ENCODE data around the gene CHST14. TPM values are rescaled to one million over a fixed set of nuclear protein-coding genes. Genes with fewer than 3 reads are reported as not detected.
A peak's percentile ranks its signal among the peaks of the same experiment; 100 is the strongest.

Gene CHST14
- total RNA-seq, 1 experiment from 2014 or later = 5.8 TPM

GRCh38 chr15:40441565-40442531 is 28.9 kb upstream of the CHST14 start:
- BruUV-seq (replicated peaks) = no TSS peak
- H3K4me1 Mint-ChIP-seq (ENCODE audit: insufficient read depth, unreplicated experiment) = peaks cover 34% of the 10 kb centered on the region
- intact Hi-C loops (cut with micrococcal nuclease) = loop anchor here (2.0 to 10.0 kb wide), 2 partner anchors 65 to 123 kb away; partner anchors contain the start of genes CCDC32 and RPUSD2
- H3K4me3 Mint-ChIP-seq (ENCODE audit: unreplicated experiment) = peak overlapping the region; percentile 73
- no peak for DNase-seq (ENCODE audit: unreplicated experiment)
- TF ChIP-seq CTCF (IDR thresholded peaks at IDR 0.05; ENCODE audit: unreplicated experiment) = no peak
- H3K36me3 Mint-ChIP-seq (ENCODE audit: insufficient read depth, unreplicated experiment) = no peaks in the 10 kb centered on the region
- ChIA-PET CTCF (interaction anchor here (0.7 to 1.6 kb wide), 5 partner anchors 8 to 225 kb away, joined by 3 to 6 read pairs (median 3); no protein-coding TSS in a partner anchor), POLR2A (interaction anchor here (1.1 to 4.2 kb wide), 9 partner anchors 11 to 404 kb away, joined by 3 to 16 read pairs (median 4); partner anchors contain the start of gene RPUSD2)
- H3K27ac Mint-ChIP-seq (ENCODE audit: low read depth, unreplicated experiment) = peak overlapping the region; percentile 16
- H3K27me3 Mint-ChIP-seq (ENCODE audit: insufficient read depth, unreplicated experiment) = no peaks in the 10 kb centered on the region
- H3K9me3 Mint-ChIP-seq (ENCODE audit: unreplicated experiment) = no peaks in the 10 kb centered on the region

GRCh38 chr15:40443255-40443654 is 27.5 kb upstream of the CHST14 start:
- TF ChIP-seq CTCF (IDR thresholded peaks at IDR 0.05; ENCODE audit: unreplicated experiment) = no peak
- Mint-ChIP-seq H3K4me1 (ENCODE audit: insufficient read depth, unreplicated experiment) (peaks cover 33% of the 10 kb centered on the region), H3K27ac (ENCODE audit: low read depth, unreplicated experiment) (no peak overlapping the region), H3K36me3 (ENCODE audit: insufficient read depth, unreplicated experiment) (no peaks in the 10 kb centered on the region), H3K9me3 (ENCODE audit: unreplicated experiment) (no peaks in the 10 kb centered on the region), H3K27me3 (ENCODE audit: insufficient read depth, unreplicated experiment) (no peaks in the 10 kb centered on the region), H3K4me3 (ENCODE audit: unreplicated experiment) (peak overlapping the region; percentile 73)
- no TSS peak for BruUV-seq (replicated peaks)
- CTCF ChIA-PET = interaction anchor here (0.6 to 1.5 kb wide), 4 partner anchors 22 to 146 kb away, joined by 3 to 5 read pairs (median 3); no protein-coding TSS in a partner anchor
- POLR2A ChIA-PET = interaction anchor here (1.6 to 4.6 kb wide), 4 partner anchors 12 to 403 kb away, joined by 3 to 25 read pairs (median 15); partner anchors contain the start of gene RPUSD2
- DNase-seq (ENCODE audit: unreplicated experiment) = no peak
- intact Hi-C loops (cut with micrococcal nuclease) = loop anchor here (10.0 kb wide), 1 partner anchor 122 kb away; the partner anchor contains the start of genes CCDC32 and RPUSD2

GRCh38 chr15:40443846-40444245 is 26.9 kb upstream of the CHST14 start:
- no peak for TF ChIP-seq CTCF (IDR thresholded peaks at IDR 0.05; ENCODE audit: unreplicated experiment)
- intact Hi-C loops (cut with micrococcal nuclease) = loop anchor here (10.0 kb wide), 1 partner anchor 121 kb away; the partner anchor contains the start of genes CCDC32 and RPUSD2
- Mint-ChIP-seq H3K36me3 (ENCODE audit: insufficient read depth, unreplicated experiment) (no peaks in the 10 kb centered on the region), H3K4me1 (ENCODE audit: insufficient read depth, unreplicated experiment) (peaks cover 33% of the 10 kb centered on the region), H3K27me3 (ENCODE audit: insufficient read depth, unreplicated experiment) (no peaks in the 10 kb centered on the region), H3K4me3 (ENCODE audit: unreplicated experiment) (peak overlapping the region; percentile 17), H3K27ac (ENCODE audit: low read depth, unreplicated experiment) (no peak overlapping the region), H3K9me3 (ENCODE audit: unreplicated experiment) (no peaks in the 10 kb centered on the region)
- no TSS peak for BruUV-seq (replicated peaks)
- CTCF ChIA-PET = interaction anchor here (0.6 to 1.5 kb wide), 3 partner anchors 9 to 146 kb away, joined by 3 to 5 read pairs (median 4); no protein-coding TSS in a partner anchor
- POLR2A ChIA-PET = interaction anchor here (1.2 to 4.6 kb wide), 2 partner anchors 12 to 25 kb away, joined by 3 to 25 read pairs; no protein-coding TSS in a partner anchor
- DNase-seq (ENCODE audit: unreplicated experiment) = no peak

Measured in MCF 10A (cell line).